Inflammatory macrophage (primary cell): ENCODE measurements around the gene CDK5RAP2.
"Not testable (repeated sequence)": the region's sequence is repeated elsewhere in the genome, so short reads cannot be mapped to it uniquely, and the experiment has no call there.

ENCODE experiments used
- DNase-seq, 2 donors: peaks; one replicate each; pipeline ENCODE4 v3.0.0-alpha.2; 2020 to 2022

CDK5RAP2 gene

GRCh38 chr9:120587328-120587727, 7.4 kb upstream of the CDK5RAP2 start:
- peak in 1 of 2 donors; percentile 10 for DNase-seq

GRCh38 chr9:120583958-120584369, 4.0 kb upstream of the CDK5RAP2 start:
- DNase-seq = peak; percentile 84

- no peak for DNase-seq
Measured at GRCh38 chr9:120579139-120580050, 572 bp downstream of the CDK5RAP2 start.

GRCh38 chr9:120574473-120574872, 5.5 kb downstream of the CDK5RAP2 start:
- DNase-seq = no peak

- DNase-seq = no peak
Measured at GRCh38 chr9:120572472-120572871, 7.5 kb downstream of the CDK5RAP2 start.

GRCh38 chr9:120571443-120572257, 8.3 kb downstream of the CDK5RAP2 start:
- DNase-seq = no peak

- DNase-seq = no peak
Measured at GRCh38 chr9:120570296-120570695, 9.7 kb downstream of the CDK5RAP2 start.

GRCh38 chr9:120569556-120569955, 10.4 kb downstream of the CDK5RAP2 start:
- no peak for DNase-seq

- no peak for DNase-seq
Measured at GRCh38 chr9:120568816-120569215, 11.2 kb downstream of the CDK5RAP2 start.

GRCh38 chr9:120567874-120568273, 12.1 kb downstream of the CDK5RAP2 start:
- no peak for DNase-seq

GRCh38 chr9:120567081-120567480, 12.9 kb downstream of the CDK5RAP2 start:
- DNase-seq = no peak

GRCh38 chr9:120564589-120564988, 15.4 kb downstream of the CDK5RAP2 start:
- no peak for DNase-seq

GRCh38 chr9:120562861-120563443, 17.0 kb downstream of the CDK5RAP2 start:
- no peak for DNase-seq

- DNase-seq = no peak
Measured at GRCh38 chr9:120561709-120562108, 18.3 kb downstream of the CDK5RAP2 start.

- no peak for DNase-seq
Measured at GRCh38 chr9:120559546-120559945, 20.4 kb downstream of the CDK5RAP2 start.

GRCh38 chr9:120558454-120558853, 21.5 kb downstream of the CDK5RAP2 start:
- no peak for DNase-seq

GRCh38 chr9:120557205-120557604, 22.8 kb downstream of the CDK5RAP2 start:
- no peak for DNase-seq

- no peak for DNase-seq
Measured at GRCh38 chr9:120556775-120557174, 23.2 kb downstream of the CDK5RAP2 start.

GRCh38 chr9:120555839-120556238, 24.1 kb downstream of the CDK5RAP2 start:
- DNase-seq = peak; percentile 57 to 85

- DNase-seq = not testable (repeated sequence)
Measured at GRCh38 chr9:120552210-120552704, 27.7 kb downstream of the CDK5RAP2 start.

GRCh38 chr9:120545701-120546550, 34.0 kb downstream of the CDK5RAP2 start:
- DNase-seq = no peak

- no peak for DNase-seq
Measured at GRCh38 chr9:120544441-120544840, 35.5 kb downstream of the CDK5RAP2 start.
